T1000 (cell line): Measurements from ENCODE around the gene RNASE7.
A peak's percentile ranks its signal among the peaks of the same experiment; 100 is the strongest.

Experiments
- DNase-seq: peaks from one replicate; lab custom pipeline; 2025; ENCODE audit warnings: mixed read lengths; lab: John Stamatoyannopoulos, UW

The RNASE7 gene

GRCh38 chr14:21043387-21043973 is 1.3 kb downstream of the RNASE7 start:
- DNase-seq, result no peak

GRCh38 chr14:21043974-21044618 is 1.9 kb downstream of the RNASE7 start:
- DNase-seq, result no peak

DNA sequence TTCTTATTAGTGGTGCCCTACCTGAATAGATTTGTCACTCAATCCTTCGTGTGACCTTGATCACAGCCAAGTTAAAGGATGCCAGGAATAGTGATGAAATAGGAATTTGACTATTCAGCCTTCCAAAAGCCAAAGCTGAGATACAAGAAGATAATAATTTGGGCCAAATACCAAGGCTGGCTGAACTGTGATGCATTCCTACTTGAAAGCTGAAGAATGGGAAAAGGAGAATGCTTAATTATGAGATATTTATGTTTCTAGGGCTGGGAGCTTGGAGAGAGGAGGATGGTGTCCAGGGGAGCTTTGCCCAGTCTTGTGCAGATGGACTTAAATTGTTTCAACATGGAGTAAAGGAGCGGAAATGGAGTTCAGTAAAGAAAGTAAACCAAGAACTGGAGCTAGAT is 5.2 kb downstream of the RNASE7 start:
- DNase-seq, result no peak

DNA sequence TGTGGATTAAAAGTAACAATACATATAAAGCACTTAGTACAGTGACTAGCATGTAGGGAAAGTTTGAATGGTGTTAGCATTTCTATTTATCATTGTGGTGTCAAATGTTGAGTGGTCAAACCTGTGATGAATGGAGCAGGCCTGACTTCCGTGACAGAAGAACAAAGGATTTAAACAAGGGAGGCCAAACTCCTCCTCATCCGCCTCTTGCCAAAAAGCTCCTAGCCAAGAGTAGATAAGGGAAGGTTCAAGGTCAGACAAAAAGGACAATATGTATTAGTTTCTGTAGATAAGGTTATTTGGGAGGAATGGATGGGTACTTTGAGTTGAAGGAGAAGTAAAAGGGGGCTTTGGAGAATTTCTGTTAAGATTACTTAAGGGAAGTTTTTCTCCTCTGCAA is 6.5 kb downstream of the RNASE7 start:
- DNase-seq, result no peak

DNA sequence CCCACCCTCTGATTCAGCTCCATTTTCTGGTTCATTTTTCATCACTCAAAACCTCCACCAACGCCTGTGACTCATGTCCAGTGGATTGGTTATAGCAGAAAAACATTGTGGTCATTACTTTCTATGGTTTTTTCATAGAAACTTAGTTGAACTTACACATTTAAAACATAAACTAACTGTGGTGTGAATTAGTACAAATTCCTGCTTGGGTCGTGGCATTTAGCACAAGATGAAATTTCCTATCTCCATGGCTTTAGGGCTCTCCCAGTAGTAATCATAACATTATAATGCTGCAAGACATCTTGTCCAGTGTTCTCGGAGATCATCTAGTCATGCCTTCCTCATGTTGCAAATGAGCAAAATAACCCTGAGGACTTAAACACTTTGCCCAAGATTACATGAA is 7.1 kb downstream of the RNASE7 start:
- no peak for DNase-seq

DNA sequence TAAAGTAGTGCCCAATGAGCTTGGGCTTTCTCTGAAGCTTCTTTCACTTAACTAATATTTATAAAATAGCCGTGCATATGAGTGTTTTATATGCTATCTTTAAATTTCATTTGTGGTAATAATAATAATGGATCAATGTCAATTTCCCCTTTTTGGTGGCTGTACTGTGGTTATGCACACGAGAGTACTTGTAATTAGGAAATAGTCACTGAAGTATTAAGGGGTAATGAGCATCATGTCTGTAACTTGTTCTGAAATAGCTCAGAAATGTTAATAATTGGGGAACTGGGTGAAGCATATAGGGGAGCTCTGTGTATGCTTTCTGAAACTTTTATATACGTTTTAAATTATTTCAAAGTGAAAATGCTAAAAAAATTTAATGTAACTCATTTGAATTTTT is 8.4 kb downstream of the RNASE7 start:
- DNase-seq, result no peak

DNA sequence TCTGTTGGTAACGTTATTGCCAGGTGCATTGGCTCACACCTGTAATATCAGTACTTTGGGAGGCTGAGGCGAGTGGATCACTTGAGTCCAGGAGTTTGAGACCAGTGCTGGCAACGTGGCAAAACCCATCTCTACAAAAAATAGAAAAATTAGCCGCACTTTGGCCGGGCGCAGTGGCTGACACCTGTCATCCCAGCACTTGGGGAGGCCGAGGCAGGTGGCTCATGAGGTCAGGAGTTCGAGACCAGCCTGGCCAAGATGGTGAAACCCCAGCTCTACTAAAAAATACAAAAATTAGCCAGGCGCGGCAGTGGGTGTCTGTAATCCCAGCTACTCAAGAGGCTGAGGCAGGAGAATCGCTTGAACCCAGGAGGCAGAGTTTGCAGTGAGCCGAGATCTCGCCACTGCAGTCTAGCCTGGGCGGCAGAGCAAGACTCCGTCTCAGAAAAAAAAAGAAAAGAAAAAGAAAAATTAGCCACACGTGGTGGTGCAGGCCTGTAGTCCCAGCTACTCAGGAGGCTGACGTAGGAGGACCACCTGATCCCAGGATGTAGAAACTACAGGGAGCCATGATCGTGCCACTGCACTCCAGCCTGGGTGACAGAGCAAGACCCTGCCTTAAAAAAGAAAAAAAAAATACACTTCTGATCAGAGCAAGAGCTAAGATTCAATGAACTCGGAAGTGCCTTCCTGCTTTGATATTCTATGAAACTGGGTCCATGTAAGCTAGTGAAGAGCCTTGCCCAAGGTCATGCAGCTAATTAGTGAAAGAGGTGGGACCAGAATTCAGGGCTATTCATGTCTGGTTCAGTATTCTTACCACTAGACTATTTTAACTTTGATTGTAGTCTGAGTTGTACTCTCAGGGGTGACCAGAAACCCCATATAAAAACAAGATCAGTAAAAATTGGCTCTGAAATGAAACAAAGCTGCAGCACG is 11.3 kb downstream of the RNASE7 start:
- DNase-seq, result no peak

DNA sequence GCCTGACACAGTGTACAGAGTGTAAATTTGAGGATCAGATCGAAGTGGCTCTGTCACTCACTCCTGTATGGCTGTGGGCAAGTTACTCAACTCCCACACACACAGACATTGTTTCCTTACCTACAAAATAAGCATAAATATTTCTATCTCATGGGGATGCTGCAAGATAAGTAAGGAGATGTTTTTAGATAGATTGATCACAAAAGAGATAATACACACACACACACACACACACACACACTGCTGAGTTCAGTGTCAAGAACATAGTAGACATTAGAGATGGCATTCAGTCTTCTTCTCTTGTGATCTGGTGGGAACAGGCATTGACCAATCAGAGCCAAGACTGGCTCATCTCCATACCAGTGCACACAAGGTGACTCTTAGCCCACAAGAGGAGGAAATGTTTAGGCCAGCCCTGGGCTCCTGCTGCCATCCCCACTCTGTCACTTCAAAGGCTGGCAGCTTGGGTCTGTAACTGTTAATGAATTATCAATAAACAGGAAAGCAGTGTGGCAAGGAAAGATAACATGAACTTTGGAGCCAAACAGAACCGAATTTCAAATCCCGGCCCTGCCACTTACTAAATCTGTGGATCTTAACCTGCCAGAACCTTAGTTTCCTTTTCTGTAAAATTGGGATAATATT is 12.1 kb downstream of the RNASE7 start:
- no peak for DNase-seq

DNA sequence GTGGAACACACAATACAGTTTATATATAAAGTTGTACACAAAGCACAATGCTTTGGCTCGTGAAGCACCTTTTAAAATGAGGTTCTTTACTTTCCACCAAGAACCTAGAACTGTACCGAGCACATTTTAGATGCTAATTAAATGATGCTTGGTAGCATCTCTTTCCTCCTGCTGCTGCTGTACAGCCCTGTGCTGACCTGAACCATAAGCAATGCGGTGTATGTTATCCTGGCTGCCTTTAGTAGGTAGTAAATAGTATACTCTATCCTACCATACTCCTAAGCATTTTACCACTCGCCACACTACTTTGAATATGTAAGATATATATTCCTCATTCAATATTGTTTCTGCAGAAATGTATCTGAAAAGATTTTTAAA is 12.6 kb downstream of the RNASE7 start:
- DNase-seq, result no peak

GRCh38 chr14:21055432-21056117 is 13.4 kb downstream of the RNASE7 start:
- no peak for DNase-seq

DNA sequence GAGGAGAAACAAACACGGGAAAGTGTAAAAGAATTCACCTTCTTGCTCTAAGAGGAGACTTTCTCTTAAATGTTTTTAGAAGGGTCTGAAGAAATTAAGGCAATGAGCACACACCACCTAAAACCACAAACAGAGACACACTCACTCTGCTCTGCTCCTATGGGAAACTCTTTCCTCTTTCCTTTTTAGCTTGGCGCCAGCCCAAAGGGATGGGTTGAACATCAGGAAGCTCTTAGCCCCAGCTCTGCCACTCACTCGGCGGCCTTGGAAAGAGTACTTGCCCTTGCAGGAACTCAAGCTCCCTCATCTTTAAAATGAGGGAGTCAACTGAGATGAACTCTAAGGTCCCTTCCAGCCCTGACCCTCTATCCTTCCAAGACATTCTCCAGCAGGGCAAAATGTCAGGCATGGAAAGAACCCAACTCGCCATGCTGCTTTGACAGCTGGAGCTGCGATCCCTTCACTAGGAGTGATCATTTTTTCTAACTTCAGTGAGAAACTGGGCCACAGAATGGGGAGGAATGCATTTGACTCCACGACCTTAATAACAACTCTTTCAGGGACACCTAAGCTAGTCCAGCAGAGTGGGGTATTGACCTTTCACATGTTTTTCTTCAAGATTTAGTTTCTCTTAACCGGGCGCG is 14.5 kb downstream of the RNASE7 start:
- no peak for DNase-seq

GRCh38 chr14:21057803-21058675 is 15.9 kb downstream of the RNASE7 start, which contains the start of gene RNASE8:
TSS of gene RNASE8 (plus strand) at chr14:21057822. CDS start at chr14:21057893, 71 bp downstream.
- DNase-seq, result no peak

DNA sequence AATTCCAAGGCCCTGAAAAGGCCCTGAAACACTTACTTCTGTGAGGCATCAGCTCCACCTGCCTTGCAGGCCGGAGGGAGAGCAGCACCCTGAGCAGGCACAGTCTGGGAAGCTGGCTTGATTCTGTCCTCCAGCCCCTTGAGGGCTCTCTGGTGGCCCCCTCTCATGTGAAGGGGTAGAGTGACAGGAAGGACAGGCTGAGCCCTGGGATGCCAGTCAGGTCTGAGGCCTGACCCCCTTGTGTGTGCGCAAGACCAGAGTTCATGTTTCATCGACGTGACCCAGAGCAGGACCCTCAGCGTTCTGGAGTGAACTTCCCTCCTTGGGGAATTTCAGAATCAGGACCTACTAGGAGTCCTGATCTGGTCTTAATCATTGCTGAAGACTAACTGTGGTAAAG is 16.7 kb downstream of the RNASE7 start:
- DNase-seq, result no peak

GRCh38 chr14:21059842-21060613 is 17.9 kb downstream of the RNASE7 start:
- no peak for DNase-seq

GRCh38 chr14:21060614-21061346 is 18.6 kb downstream of the RNASE7 start:
- no peak for DNase-seq

- no peak for DNase-seq
Measured at GRCh38 chr14:21061347-21061668, 19.1 kb downstream of the RNASE7 start.

DNA sequence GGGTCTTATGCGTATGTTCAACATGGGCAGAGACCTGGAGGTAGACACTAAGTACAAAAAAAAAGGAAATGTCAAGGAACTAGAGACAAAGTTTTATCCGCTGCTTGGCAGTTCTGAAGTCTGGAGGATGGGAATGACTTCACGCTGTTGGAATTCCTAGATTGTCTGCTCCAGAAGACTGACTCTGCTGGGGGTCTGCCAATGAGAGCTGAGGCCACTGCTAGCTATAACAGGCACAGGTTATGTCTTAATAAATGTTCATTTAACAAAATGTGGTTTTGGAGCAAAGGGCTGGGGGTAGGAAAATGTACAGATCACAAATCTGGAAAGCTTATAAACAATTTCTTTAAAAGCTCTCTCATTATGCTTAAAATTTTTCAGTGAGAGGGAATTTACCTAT is 21.3 kb downstream of the RNASE7 start:
- peak; percentile 24 for DNase-seq

DNA sequence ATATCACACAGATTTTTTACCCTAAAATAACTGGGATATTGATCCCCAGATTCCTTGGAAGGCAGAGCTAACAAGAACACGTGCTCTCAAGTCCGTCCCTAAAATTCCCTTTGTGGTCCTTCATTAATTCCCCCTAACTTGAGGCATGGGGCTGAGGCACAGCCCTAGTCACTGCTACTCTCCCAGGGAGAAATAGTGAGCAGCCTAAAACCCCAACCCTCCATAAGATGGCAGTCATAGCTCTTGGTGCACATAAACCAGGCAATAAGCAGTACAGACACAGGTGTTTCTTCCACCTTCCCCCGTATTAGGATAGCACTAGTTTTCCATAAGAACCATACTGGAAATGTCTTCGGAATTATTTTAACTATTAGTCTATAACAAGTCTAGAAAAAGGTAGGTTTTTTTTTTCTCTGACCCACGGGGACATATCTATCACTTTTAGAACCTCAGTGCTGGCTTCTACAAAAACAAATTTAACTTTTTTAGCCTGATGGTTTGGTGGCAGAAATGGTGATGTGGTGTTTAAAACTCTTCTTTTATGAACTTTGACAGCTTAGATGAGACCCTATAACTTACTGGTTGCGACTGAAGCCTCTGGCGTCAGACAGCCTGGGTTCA is 24.8 kb downstream of the RNASE7 start:
- DNase-seq, result no peak
